PC-3 (cell line): ENCODE measurements around the gene SEMA3F.

ENCODE experiments used
- CTCF ChIP-seq: fragments of 300-600 bp; sonication (generic); conservative IDR thresholded peaks from 2 replicates; pipeline ENCODE4 v1.5.1; 2017; ENCODE audit warnings: antibody characterized with exemption, low read depth, mild to moderate bottlenecking, low read length
- EZH2 ChIP-seq: fragments of 300-600 bp; sonication (generic); IDR thresholded peaks from one replicate; pipeline ENCODE4 v1.6.1; 2017; ENCODE audit warnings: antibody characterized with exemption, mild to moderate bottlenecking, low read length; ENCODE audit not compliant: unreplicated experiment
- EZH2phosphoT487 ChIP-seq: fragments of 300-600 bp; sonication (generic); IDR thresholded peaks from 2 replicates; pipeline ENCODE4 v1.6.1; 2018; ENCODE audit warnings: mild to moderate bottlenecking, antibody characterized with exemption, low read length, borderline replicate concordance

- TF ChIP-seq CTCF (no peak), EZH2 (no peak), EZH2phosphoT487 (no peak)
Observed at GRCh38 chr3:50174517-50174895, 19.4 kb downstream of the SEMA3F start.
